NB4 (cell line): ENCODE measurements around the gene ZNF827.

Experiments used
- DNase-seq: peaks from one replicate; pipeline ENCODE4 v3.0.0; 2010; ENCODE audit warnings: low read depth
- H3K4me3 ChIP-seq: one replicate; pipeline ENCODE4 v1.5.1; 2011; ENCODE audit warnings: mild to moderate bottlenecking, low read depth, low read length, moderate library complexity
- MYC ChIP-seq: IDR thresholded peaks from 2 replicates; pipeline ENCODE4 v1.6.1; 2011; ENCODE audit warnings: low read depth, low read length
- POLR2A ChIP-seq: IDR thresholded peaks from 2 replicates; pipeline ENCODE4 v1.6.1; 2011; ENCODE audit warnings: mild to moderate bottlenecking; ENCODE audit not compliant: insufficient read length; ENCODE audit errors: extremely low read depth
- TF ChIP-seq, protein P1 (sequence below): IDR thresholded peaks from one replicate; pipeline ENCODE4 v1.5.1; 2012; ENCODE audit warnings: low read depth, low read length
- TF ChIP-seq, protein P2 (sequence below): IDR thresholded peaks from 2 replicates; pipeline ENCODE4 v1.6.1; 2011; ENCODE audit warnings: low read depth, low read length

Gene ZNF827

DNA sequence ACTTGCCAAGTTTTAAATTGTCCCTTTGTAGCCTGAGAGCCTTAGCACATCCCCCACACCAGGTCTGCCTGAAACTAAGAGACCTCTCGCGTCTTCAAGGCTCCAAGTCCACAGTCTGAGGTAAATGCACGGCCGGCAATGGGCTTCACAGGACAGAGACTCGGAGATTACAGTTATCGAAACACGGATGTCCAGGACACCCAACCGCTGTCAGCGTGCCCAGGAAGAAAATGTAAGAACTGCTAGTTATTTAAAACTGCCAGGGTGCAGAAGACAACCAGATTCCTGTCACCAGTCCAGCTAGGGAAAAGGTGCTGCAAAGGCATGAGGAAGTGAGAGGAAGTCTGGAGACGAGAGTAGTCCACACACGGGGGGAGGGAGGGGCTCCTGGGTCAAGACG lies 28.9 kb downstream of the ZNF827 start:
- no peak overlapping the region for H3K4me3 ChIP-seq
- TF ChIP-seq, protein P1, sequence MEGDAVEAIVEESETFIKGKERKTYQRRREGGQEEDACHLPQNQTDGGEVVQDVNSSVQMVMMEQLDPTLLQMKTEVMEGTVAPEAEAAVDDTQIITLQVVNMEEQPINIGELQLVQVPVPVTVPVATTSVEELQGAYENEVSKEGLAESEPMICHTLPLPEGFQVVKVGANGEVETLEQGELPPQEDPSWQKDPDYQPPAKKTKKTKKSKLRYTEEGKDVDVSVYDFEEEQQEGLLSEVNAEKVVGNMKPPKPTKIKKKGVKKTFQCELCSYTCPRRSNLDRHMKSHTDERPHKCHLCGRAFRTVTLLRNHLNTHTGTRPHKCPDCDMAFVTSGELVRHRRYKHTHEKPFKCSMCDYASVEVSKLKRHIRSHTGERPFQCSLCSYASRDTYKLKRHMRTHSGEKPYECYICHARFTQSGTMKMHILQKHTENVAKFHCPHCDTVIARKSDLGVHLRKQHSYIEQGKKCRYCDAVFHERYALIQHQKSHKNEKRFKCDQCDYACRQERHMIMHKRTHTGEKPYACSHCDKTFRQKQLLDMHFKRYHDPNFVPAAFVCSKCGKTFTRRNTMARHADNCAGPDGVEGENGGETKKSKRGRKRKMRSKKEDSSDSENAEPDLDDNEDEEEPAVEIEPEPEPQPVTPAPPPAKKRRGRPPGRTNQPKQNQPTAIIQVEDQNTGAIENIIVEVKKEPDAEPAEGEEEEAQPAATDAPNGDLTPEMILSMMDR = no peak
- TF ChIP-seq, protein P2, sequence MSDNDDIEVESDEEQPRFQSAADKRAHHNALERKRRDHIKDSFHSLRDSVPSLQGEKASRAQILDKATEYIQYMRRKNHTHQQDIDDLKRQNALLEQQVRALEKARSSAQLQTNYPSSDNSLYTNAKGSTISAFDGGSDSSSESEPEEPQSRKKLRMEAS = no peak
- TF ChIP-seq MYC (no peak), POLR2A (no peak)
- DNase-seq = no peak

DNA sequence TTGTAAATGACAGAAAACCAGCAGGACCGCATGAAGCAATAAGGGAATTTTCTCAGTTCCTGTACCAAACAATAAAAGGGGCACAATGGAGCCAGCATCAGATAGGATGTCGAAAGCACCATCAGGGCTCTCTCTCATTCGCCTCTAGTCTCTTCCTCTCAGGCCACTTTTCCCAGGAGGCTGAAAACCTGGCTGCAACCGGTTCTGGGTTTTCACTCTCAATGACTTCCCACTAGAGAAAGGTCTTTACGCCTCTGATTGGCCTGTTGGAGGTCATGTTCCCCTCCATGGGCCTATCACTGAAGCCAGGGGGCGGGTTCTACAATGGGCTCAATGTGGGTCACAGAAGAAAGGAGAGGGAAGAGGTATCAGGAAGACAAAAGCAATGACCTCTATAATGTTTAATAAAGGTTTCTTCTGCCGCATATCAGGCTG lies 29.3 kb downstream of the ZNF827 start:
- peak; percentile 36 for DNase-seq
- TF ChIP-seq MYC (no peak), POLR2A (no peak)
- TF ChIP-seq, protein P2 = no peak
- TF ChIP-seq, protein P1 = no peak
- H3K4me3 ChIP-seq = no peak overlapping the region

DNA sequence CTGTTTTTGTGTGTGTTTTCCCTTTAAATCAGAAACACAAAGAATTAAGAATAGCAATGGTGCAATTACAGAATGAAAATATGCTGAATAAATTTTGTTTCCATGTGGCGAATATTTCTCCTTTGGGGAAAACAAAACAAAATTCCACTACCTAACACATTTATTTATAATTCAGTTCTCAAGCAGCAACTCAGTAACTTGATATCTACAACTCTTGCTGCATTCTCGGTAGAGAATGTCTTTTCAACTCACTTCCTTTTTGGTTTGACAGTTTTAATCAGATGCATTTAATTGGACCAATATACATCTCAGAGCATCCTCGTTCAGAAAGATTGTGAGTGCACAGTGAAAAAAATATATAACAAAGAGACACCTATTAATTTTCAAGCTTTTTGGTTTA lies 30.8 kb downstream of the ZNF827 start:
- DNase-seq = no peak
- H3K4me3 ChIP-seq = no peak overlapping the region
- TF ChIP-seq MYC = no peak
- TF ChIP-seq POLR2A = no peak
- TF ChIP-seq, protein P1 = no peak
- TF ChIP-seq, protein P2 = no peak

DNA sequence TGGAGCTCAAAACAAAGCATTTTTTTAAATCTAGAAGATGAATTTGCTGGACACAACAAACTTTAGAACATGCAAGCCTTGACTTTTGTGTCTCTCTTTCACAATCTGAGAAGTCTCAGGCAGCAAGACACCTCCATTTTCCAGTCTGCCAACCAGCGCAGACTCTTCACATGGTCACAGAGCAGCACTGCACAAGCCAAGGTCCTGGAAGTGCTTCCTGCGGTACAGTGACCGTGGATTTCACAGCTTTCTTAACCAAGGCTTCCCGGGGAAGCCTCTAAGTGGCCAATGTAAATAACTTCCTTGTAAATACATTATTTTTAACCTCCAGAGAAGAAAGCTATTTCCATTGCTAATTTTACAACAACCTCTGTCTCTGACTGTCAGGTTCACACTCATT lies 31.2 kb downstream of the ZNF827 start:
- no peak overlapping the region for H3K4me3 ChIP-seq
- no peak for DNase-seq
- TF ChIP-seq POLR2A (no peak), MYC (no peak)
- TF ChIP-seq, protein P2 = no peak
- TF ChIP-seq, protein P1 = no peak

DNA sequence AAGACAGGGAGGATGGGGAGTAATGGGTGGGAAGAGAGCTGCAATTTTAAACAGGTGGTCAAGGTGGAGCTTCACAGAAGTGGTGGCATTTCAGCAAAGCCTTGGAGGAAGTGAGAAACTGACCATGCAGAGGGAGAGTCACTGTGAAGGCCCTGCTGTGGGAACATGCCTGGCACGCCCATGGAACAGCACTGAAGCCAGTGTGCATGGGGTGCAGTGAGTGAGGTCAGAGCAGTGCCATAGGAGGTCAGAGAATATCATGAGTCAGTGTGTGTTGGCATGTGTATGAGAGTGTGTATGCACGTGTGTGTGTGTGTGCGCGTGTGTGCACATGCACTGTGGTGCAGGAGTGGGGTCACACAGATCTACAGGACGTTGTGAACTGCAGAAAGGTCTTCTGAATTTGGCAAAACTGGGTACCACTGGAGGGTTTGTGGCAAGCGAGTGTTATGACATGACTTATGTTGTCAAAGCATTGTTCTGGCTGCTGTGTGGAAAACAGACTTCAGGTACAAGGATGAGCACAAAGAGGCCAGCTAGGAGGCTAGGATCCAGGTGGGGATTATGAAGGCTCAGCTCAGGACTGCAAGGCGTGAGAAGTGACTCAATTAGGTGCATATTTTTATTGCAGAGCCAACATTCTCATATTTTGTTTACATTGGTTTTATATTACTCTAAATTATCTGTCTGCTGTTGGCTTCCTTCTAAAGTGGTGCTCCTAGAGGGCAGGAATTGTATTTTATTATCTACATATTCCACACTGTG lies 34.0 kb downstream of the ZNF827 start:
- no peak for DNase-seq
- TF ChIP-seq, protein P1 = no peak
- TF ChIP-seq MYC = no peak
- TF ChIP-seq POLR2A = no peak
- TF ChIP-seq, protein P2 = no peak
- H3K4me3 ChIP-seq = no peak overlapping the region
